ENCODE data around the gene KCP. TPM values are rescaled to one million over a fixed set of nuclear protein-coding genes. Genes with fewer than 3 reads are reported as not detected.
A peak's percentile ranks its signal among the peaks of the same experiment; 100 is the strongest.

KCP gene
- total and polyA plus RNA-seq, 2 experiments from 2014 or later: 0.76 to 1.1 TPM

GRCh38 chr7:128908750-128909624, 1.5 kb downstream of the KCP start:
- DNase-seq (ENCODE audit: low spot score): no peak
- H3K27ac ChIP-seq (ENCODE audit: low read depth): no peak overlapping the region
- no peak for ATAC-seq
- no peaks in the 10 kb centered on the region for H4K20me1 ChIP-seq (replicated peaks; ENCODE audit: insufficient read depth)
- peaks cover 39% of the 10 kb centered on the region for H3K27me3 Mint-ChIP-seq (ENCODE audit: insufficient read depth, low read depth, poor library complexity)
- no peaks in the 10 kb centered on the region; the same call in 2 of the 3 replicates for H3K36me3 Mint-ChIP-seq (ENCODE audit: low read depth)
- peak overlapping the region; percentile 78 for H3K4me3 Mint-ChIP-seq
- peaks cover 19% of the 10 kb centered on the region for H3K4me1 ChIP-seq (ENCODE audit: insufficient read depth)
- H3K36me3 ChIP-seq (ENCODE audit: insufficient read depth): no peaks in the 10 kb centered on the region
- H3K9me3 Mint-ChIP-seq: no peaks in the 10 kb centered on the region
- H3K27me3 ChIP-seq (ENCODE audit: insufficient read depth): peaks cover 56% of the 10 kb centered on the region
- peak overlapping the region; percentile 76 for H3K4me3 ChIP-seq
- TF ChIP-seq, protein P1, sequence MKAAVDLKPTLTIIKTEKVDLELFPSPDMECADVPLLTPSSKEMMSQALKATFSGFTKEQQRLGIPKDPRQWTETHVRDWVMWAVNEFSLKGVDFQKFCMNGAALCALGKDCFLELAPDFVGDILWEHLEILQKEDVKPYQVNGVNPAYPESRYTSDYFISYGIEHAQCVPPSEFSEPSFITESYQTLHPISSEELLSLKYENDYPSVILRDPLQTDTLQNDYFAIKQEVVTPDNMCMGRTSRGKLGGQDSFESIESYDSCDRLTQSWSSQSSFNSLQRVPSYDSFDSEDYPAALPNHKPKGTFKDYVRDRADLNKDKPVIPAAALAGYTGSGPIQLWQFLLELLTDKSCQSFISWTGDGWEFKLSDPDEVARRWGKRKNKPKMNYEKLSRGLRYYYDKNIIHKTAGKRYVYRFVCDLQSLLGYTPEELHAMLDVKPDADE (IDR thresholded peaks at IDR 0.05): no peak
- TF ChIP-seq EZH2phosphoT487 (IDR thresholded peaks at IDR 0.05; ENCODE audit: unreplicated experiment): no peak
- TF ChIP-seq NANOG (IDR thresholded peaks at IDR 0.05; ENCODE audit: borderline replicate concordance): no peak
- TF ChIP-seq ZNF462 (CRISPR knock-in tag; IDR thresholded peaks at IDR 0.05): no peak
- TF ChIP-seq, protein P2, sequence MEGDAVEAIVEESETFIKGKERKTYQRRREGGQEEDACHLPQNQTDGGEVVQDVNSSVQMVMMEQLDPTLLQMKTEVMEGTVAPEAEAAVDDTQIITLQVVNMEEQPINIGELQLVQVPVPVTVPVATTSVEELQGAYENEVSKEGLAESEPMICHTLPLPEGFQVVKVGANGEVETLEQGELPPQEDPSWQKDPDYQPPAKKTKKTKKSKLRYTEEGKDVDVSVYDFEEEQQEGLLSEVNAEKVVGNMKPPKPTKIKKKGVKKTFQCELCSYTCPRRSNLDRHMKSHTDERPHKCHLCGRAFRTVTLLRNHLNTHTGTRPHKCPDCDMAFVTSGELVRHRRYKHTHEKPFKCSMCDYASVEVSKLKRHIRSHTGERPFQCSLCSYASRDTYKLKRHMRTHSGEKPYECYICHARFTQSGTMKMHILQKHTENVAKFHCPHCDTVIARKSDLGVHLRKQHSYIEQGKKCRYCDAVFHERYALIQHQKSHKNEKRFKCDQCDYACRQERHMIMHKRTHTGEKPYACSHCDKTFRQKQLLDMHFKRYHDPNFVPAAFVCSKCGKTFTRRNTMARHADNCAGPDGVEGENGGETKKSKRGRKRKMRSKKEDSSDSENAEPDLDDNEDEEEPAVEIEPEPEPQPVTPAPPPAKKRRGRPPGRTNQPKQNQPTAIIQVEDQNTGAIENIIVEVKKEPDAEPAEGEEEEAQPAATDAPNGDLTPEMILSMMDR (conservative IDR thresholded peaks at IDR 0.05; ENCODE audit: low read depth in 2 of 2): no peak
- no peak for TF ChIP-seq POLR2AphosphoS5 (IDR thresholded peaks at IDR 0.05; ENCODE audit: low read depth)
- no peak for TF ChIP-seq EZH2 (IDR thresholded peaks at IDR 0.05; ENCODE audit: low read depth, unreplicated experiment)
- no peak for TF ChIP-seq ZNF331 (CRISPR knock-in tag; IDR thresholded peaks at IDR 0.05; ENCODE audit: low read depth)
- no peak for TF ChIP-seq JUNB (IDR thresholded peaks at IDR 0.05; ENCODE audit: unreplicated experiment)
- no peak for TF ChIP-seq CREB1 (CRISPR knock-in tag; IDR thresholded peaks at IDR 0.05; ENCODE audit: low read depth)
- TF ChIP-seq STAT1 (IDR thresholded peaks at IDR 0.05; ENCODE audit: unreplicated experiment): no peak
- no peak for TF ChIP-seq ZNF114 (CRISPR knock-in tag; IDR thresholded peaks at IDR 0.05)
- no peak for TF ChIP-seq REST (IDR thresholded peaks at IDR 0.05; ENCODE audit: unreplicated experiment)
- H3K9me2 ChIP-seq (ENCODE audit: insufficient read depth): no peaks in the 10 kb centered on the region
- peak overlapping the region; percentile 93 for H3K4me2 ChIP-seq
- no peak overlapping the region for H3K27ac Mint-ChIP-seq
- no peaks in the 10 kb centered on the region for H3K79me2 ChIP-seq (replicated peaks; ENCODE audit: insufficient read depth)
- peak overlapping the region; percentile 99 for H2AFZ ChIP-seq
- H3F3A ChIP-seq (replicated peaks; ENCODE audit: low read depth): peaks cover 4% of the 10 kb centered on the region
- H3K4me1 Mint-ChIP-seq: peaks cover 25% of the 10 kb centered on the region
